GM18505 (cell line): ENCODE measurements around the gene GOLPH3.
"Not testable (repeated sequence)": the region's sequence is repeated elsewhere in the genome, so short reads cannot be mapped to it uniquely, and the experiment has no call there.

Experiments
- ATAC-seq: cut with Tn5 transposase; IDR thresholded peaks from one replicate; pipeline ENCODE4 v1.9.1; 2021; ENCODE audit not compliant: unreplicated experiment
- POLR2A ChIP-seq: IDR thresholded peaks from 4 replicates; pipeline ENCODE4 v1.6.1; 2011; ENCODE audit warnings: borderline replicate concordance; ENCODE audit not compliant: insufficient read depth, insufficient read length; ENCODE audit errors: extremely low read depth

Gene GOLPH3

GRCh38 chr5:32190095-32190494 is 16.0 kb upstream of the GOLPH3 start:
- no peak for ATAC-seq
- no peak for TF ChIP-seq POLR2A

- ATAC-seq: no peak
- TF ChIP-seq POLR2A: no peak
These were observed 13.6 kb upstream of the GOLPH3 start for GRCh38 chr5:32187675-32188074.

- no peak for TF ChIP-seq POLR2A
- peak; percentile 81 for ATAC-seq
These were observed 8.4 kb upstream of the GOLPH3 start for GRCh38 chr5:32182463-32183063.

GRCh38 chr5:32173267-32174010 is 680 bp downstream of the GOLPH3 start:
- ATAC-seq: peak; percentile 34
- no peak for TF ChIP-seq POLR2A

GRCh38 chr5:32172923-32173266 is 1.2 kb downstream of the GOLPH3 start:
- TF ChIP-seq POLR2A: no peak
- ATAC-seq: no peak

GRCh38 chr5:32172186-32172911 is 1.8 kb downstream of the GOLPH3 start:
- not testable (repeated sequence) for ATAC-seq

GRCh38 chr5:32170303-32171151 is 3.6 kb downstream of the GOLPH3 start:
- ATAC-seq: no peak
- no peak for TF ChIP-seq POLR2A

GRCh38 chr5:32168460-32169033 is 5.6 kb downstream of the GOLPH3 start:
- ATAC-seq: no peak
- no peak for TF ChIP-seq POLR2A

- ATAC-seq: no peak
- TF ChIP-seq POLR2A: no peak
These were observed 8.5 kb downstream of the GOLPH3 start for GRCh38 chr5:32165597-32165996.

- ATAC-seq: peak; percentile 47
- TF ChIP-seq POLR2A: no peak
These were observed 10.3 kb downstream of the GOLPH3 start for GRCh38 chr5:32163785-32164184.

GRCh38 chr5:32163053-32163452 is 11.1 kb downstream of the GOLPH3 start:
- ATAC-seq: no peak
- TF ChIP-seq POLR2A: no peak

GRCh38 chr5:32160228-32160627 is 13.9 kb downstream of the GOLPH3 start:
- no peak for ATAC-seq
- TF ChIP-seq POLR2A: no peak
